Ammon's horn (tissue), 1 donor: Measurements from ENCODE around the gene OFD1.

ENCODE experiments used
- DNase-seq: peaks from one replicate; pipeline ENCODE4 v3.0.0-alpha.2; 2016; ENCODE audit warnings: low spot score

OFD1 gene

GRCh38 chrX:13734278-13735172, at the start of gene OFD1, which contains the start of gene TRAPPC2:
Gene OFD1 (plus strand): TSS chrX:13734748. CDS start chrX:13735072, 324 bp downstream.
Gene TRAPPC2 (minus strand): TSS chrX:13734620. CDS start chrX:13719963, 14,657 bp downstream.
- peak; percentile 95 for DNase-seq

GRCh38 chrX:13685126-13685763, 49.3 kb upstream of the OFD1 start:
- no peak for DNase-seq

GRCh38 chrX:13687203-13687602, 47.3 kb upstream of the OFD1 start:
- DNase-seq = no peak

- no peak for DNase-seq
Observed at GRCh38 chrX:13688384-13688957, 46.1 kb upstream of the OFD1 start.

GRCh38 chrX:13688958-13689740, 45.4 kb upstream of the OFD1 start, which contains the start of gene RAB9A:
Gene RAB9A (plus strand): TSS chrX:13689128. CDS start chrX:13708747, 19,619 bp downstream.
- DNase-seq = peak; percentile 78

- DNase-seq = no peak
Observed at GRCh38 chrX:13689741-13690211, 44.8 kb upstream of the OFD1 start.

GRCh38 chrX:13690836-13691235, 43.7 kb upstream of the OFD1 start:
- no peak for DNase-seq

GRCh38 chrX:13691841-13692371, 42.6 kb upstream of the OFD1 start:
- no peak for DNase-seq

GRCh38 chrX:13692771-13693231, 41.7 kb upstream of the OFD1 start:
- DNase-seq = no peak

GRCh38 chrX:13693341-13693961, 41.1 kb upstream of the OFD1 start:
- peak; percentile 18 for DNase-seq

- DNase-seq = no peak
Observed at GRCh38 chrX:13694359-13694758, 40.2 kb upstream of the OFD1 start.

GRCh38 chrX:13694983-13695382, 39.6 kb upstream of the OFD1 start:
- DNase-seq = no peak

- DNase-seq = no peak
Observed at GRCh38 chrX:13695601-13696115, 38.9 kb upstream of the OFD1 start.

- no peak for DNase-seq
Observed at GRCh38 chrX:13697455-13697854, 37.1 kb upstream of the OFD1 start.

- no peak for DNase-seq
Observed at GRCh38 chrX:13697976-13698375, 36.6 kb upstream of the OFD1 start.

GRCh38 chrX:13698432-13698831, 36.1 kb upstream of the OFD1 start:
- no peak for DNase-seq

- DNase-seq = no peak
Observed at GRCh38 chrX:13699183-13699826, 35.2 kb upstream of the OFD1 start.

GRCh38 chrX:13700380-13700779, 34.2 kb upstream of the OFD1 start:
- DNase-seq = no peak

GRCh38 chrX:13702111-13702789, 32.3 kb upstream of the OFD1 start:
- DNase-seq = no peak

GRCh38 chrX:13703135-13703534, 31.4 kb upstream of the OFD1 start:
- no peak for DNase-seq
